OCI-LY3 (cell line): ENCODE data around the gene PNPLA8.
"Not testable (repeated sequence)": the region's sequence is repeated elsewhere in the genome, so short reads cannot be mapped to it uniquely, and the experiment has no call there.

Experiments
- H2AFZ ChIP-seq: fragments of 200-600, 300-600 bp; shearing (Covaris generic); 2 replicates; pipeline ENCODE4 v1.6.0; 2014; ENCODE audit warnings: antibody characterized with exemption, low read depth, low read length
- H3K27ac ChIP-seq: fragments of 200-600, 300-600 bp; sonication (generic); 2 replicates; pipeline ENCODE4 v1.5.1; 2014; ENCODE audit warnings: mild to moderate bottlenecking, low read length, moderate library complexity, mixed read lengths
- H3K27me3 ChIP-seq: fragments of 200-600, 300-600 bp; sonication (generic); 2 replicates; pipeline ENCODE4 v1.6.1; 2014; ENCODE audit warnings: low read depth, low read length, mixed read lengths
- H3K36me3 ChIP-seq: fragments of 200-600, 300-600 bp; sonication (generic); replicated peaks from 2 replicates; pipeline ENCODE3; 2014; ENCODE audit warnings: low read depth, low read length, mixed read lengths
- H3K4me1 ChIP-seq: fragments of 300-600, 200-600 bp; sonication (generic); 2 replicates; pipeline ENCODE4 v1.6.1; 2014; ENCODE audit warnings: low read length, mixed read lengths
- H3K4me2 ChIP-seq: fragments of 200-600, 300-600 bp; sonication (generic); 2 replicates; pipeline ENCODE4 v1.6.1; 2014; ENCODE audit warnings: low read length, mixed read lengths
- H3K4me3 ChIP-seq: fragments of 300-600, 200-600 bp; sonication (generic); 2 replicates; pipeline ENCODE4 v1.5.1; 2014; ENCODE audit warnings: antibody characterized with exemption, mild to moderate bottlenecking, low read length, moderate library complexity
- H3K79me2 ChIP-seq: fragments of 300-600, 200-600 bp; shearing (Covaris generic); 2 replicates; pipeline ENCODE4 v1.6.1; 2014; ENCODE audit warnings: mild to moderate bottlenecking, low read length, mixed read lengths
- H3K9ac ChIP-seq: fragments of 300-600, 200-600 bp; shearing (Covaris generic); 2 replicates; pipeline ENCODE4 v1.6.0; 2014; ENCODE audit warnings: mild to moderate bottlenecking, low read length, moderate library complexity
- H3K9me3 ChIP-seq: fragments of 200-600, 300-600 bp; shearing (Covaris generic); 2 replicates; pipeline ENCODE4 v1.6.1; 2014; ENCODE audit warnings: low read length, mixed read lengths; ENCODE audit not compliant: insufficient read depth
- H4K20me1 ChIP-seq: fragments of 200-600, 300-600 bp; sonication (generic); 2 replicates; pipeline ENCODE4 v1.6.1; 2016; ENCODE audit warnings: low read length, mixed read lengths; ENCODE audit not compliant: insufficient read depth
- CTCF ChIP-seq: fragments of 200-600, 300-600 bp; sonication (generic); IDR thresholded peaks from 2 replicates; pipeline ENCODE4 v1.5.1; 2014; ENCODE audit warnings: antibody characterized with exemption, low read length, low read depth
- EZH2phosphoT487 ChIP-seq: fragments of 200-600 bp; shearing (Covaris generic); IDR thresholded peaks from 2 replicates; pipeline ENCODE4 v1.6.1; 2018; ENCODE audit warnings: antibody characterized with exemption, mixed run types, low read depth

PNPLA8 gene

GRCh38 chr7:108468246-108468645 is 57.7 kb downstream of the PNPLA8 start:
- Histone ChIP-seq H3K4me2 (peak overlapping the region; percentile 90), H3K9me3 (no peaks in the 10 kb centered on the region), H2AFZ (no peak overlapping the region), H3K9ac (peak overlapping the region; percentile 31; the same call in 1 of the 2 replicates), H3K27ac (no peak overlapping the region), H3K36me3 (no peaks in the 10 kb centered on the region), H4K20me1 (no peaks in the 10 kb centered on the region), H3K4me3 (peak overlapping the region; percentile 72), H3K4me1 (peaks cover 9% of the 10 kb centered on the region), H3K27me3 (peaks cover 47% of the 10 kb centered on the region), H3K79me2 (no peaks in the 10 kb centered on the region)
- TF ChIP-seq CTCF, result no peak
- TF ChIP-seq EZH2phosphoT487, result no peak

- H4K20me1 ChIP-seq, result no peaks in the 10 kb centered on the region
- peaks cover 47% of the 10 kb centered on the region for H3K27me3 ChIP-seq
- H2AFZ ChIP-seq, result no peak overlapping the region
- H3K9me3 ChIP-seq, result no peaks in the 10 kb centered on the region
- H3K36me3 ChIP-seq, result no peaks in the 10 kb centered on the region
- no peak overlapping the region for H3K4me2 ChIP-seq
- H3K27ac ChIP-seq, result no peak overlapping the region
- no peak overlapping the region for H3K4me3 ChIP-seq
- TF ChIP-seq CTCF (no peak), EZH2phosphoT487 (no peak)
- H3K79me2 ChIP-seq, result no peaks in the 10 kb centered on the region
- H3K9ac ChIP-seq, result no peak overlapping the region
- H3K4me1 ChIP-seq, result peaks cover 9% of the 10 kb centered on the region
Measured at GRCh38 chr7:108467391-108467790, 58.5 kb downstream of the PNPLA8 start.

- not testable (repeated sequence) for H2AFZ ChIP-seq, H3K9ac ChIP-seq, H3K27ac ChIP-seq
Measured at GRCh38 chr7:108466322-108466721, 59.6 kb downstream of the PNPLA8 start.

GRCh38 chr7:108464743-108465142 is 61.2 kb downstream of the PNPLA8 start:
- no peaks in the 10 kb centered on the region for H3K9me3 ChIP-seq
- no peak overlapping the region for H2AFZ ChIP-seq
- no peaks in the 10 kb centered on the region for H4K20me1 ChIP-seq
- no peak for TF ChIP-seq EZH2phosphoT487
- no peak for TF ChIP-seq CTCF
- peaks cover 19% of the 10 kb centered on the region for H3K4me1 ChIP-seq
- no peaks in the 10 kb centered on the region for H3K36me3 ChIP-seq
- no peak overlapping the region for H3K9ac ChIP-seq
- peaks cover 47% of the 10 kb centered on the region for H3K27me3 ChIP-seq
- H3K4me2 ChIP-seq, result no peak overlapping the region
- H3K27ac ChIP-seq, result no peak overlapping the region
- no peak overlapping the region for H3K4me3 ChIP-seq
- H3K79me2 ChIP-seq, result no peaks in the 10 kb centered on the region

More at GRCh38 chr7:108466322-108466721, 59.6 kb downstream of the PNPLA8 start:
- not testable (repeated sequence) for H3K9me3 ChIP-seq, H3K4me3 ChIP-seq, H3K4me2 ChIP-seq, H3K79me2 ChIP-seq, H4K20me1 ChIP-seq, H3K36me3 ChIP-seq
- peaks cover 13% of the 10 kb centered on the region for H3K4me1 ChIP-seq
- H3K27me3 ChIP-seq, result peaks cover 47% of the 10 kb centered on the region

GRCh38 chr7:108463613-108464012 is 62.3 kb downstream of the PNPLA8 start:
- Histone ChIP-seq H3K27ac (no peak overlapping the region), H2AFZ (no peak overlapping the region), H3K79me2 (no peaks in the 10 kb centered on the region), H3K36me3 (no peaks in the 10 kb centered on the region), H3K4me2 (no peak overlapping the region), H4K20me1 (no peaks in the 10 kb centered on the region), H3K4me1 (peaks cover 17% of the 10 kb centered on the region), H3K27me3 (peaks cover 46% of the 10 kb centered on the region), H3K9ac (no peak overlapping the region), H3K4me3 (no peak overlapping the region), H3K9me3 (no peaks in the 10 kb centered on the region)
- TF ChIP-seq CTCF (no peak), EZH2phosphoT487 (no peak)
